ENCODE measurements around the gene SPDYE2B.
"Not testable (repeated sequence)": the region's sequence is repeated elsewhere in the genome, so short reads cannot be mapped to it uniquely, and the experiment has no call there.

The SPDYE2B gene

GRCh38 chr7:102643404-102643803 is 6.7 kb upstream of the SPDYE2B start:
- DNase-seq = not testable (repeated sequence)

GRCh38 chr7:102647813-102648212 is 2.3 kb upstream of the SPDYE2B start:
- DNase-seq = not testable (repeated sequence)

GRCh38 chr7:102664765-102665164 is 14.6 kb downstream of the SPDYE2B start:
- DNase-seq = not testable (repeated sequence)

- DNase-seq = not testable (repeated sequence)
Observed at GRCh38 chr7:102666850-102667249, 16.7 kb downstream of the SPDYE2B start.

- not testable (repeated sequence) for DNase-seq
Observed at GRCh38 chr7:102667523-102667922, 17.4 kb downstream of the SPDYE2B start.

- not testable (repeated sequence) for DNase-seq
Observed at GRCh38 chr7:102671166-102671955, 21.2 kb downstream of the SPDYE2B start, which contains the start of gene POLR2J2. Gene POLR2J2 (minus strand): TSS chr7:102671663. CDS start chr7:102671601, 62 bp downstream.

GRCh38 chr7:102671956-102672307 is 21.8 kb downstream of the SPDYE2B start:
- DNase-seq = not testable (repeated sequence)

- DNase-seq = not testable (repeated sequence)
Observed at GRCh38 chr7:102673447-102674067, 23.4 kb downstream of the SPDYE2B start.

GRCh38 chr7:102675545-102675944 is 25.4 kb downstream of the SPDYE2B start:
- DNase-seq = not testable (repeated sequence)

- not testable (repeated sequence) for DNase-seq
Observed at GRCh38 chr7:102680780-102681179, 30.7 kb downstream of the SPDYE2B start.

- not testable (repeated sequence) for DNase-seq
Observed at GRCh38 chr7:102682560-102682959, 32.4 kb downstream of the SPDYE2B start.

- not testable (repeated sequence) for DNase-seq
Observed at GRCh38 chr7:102688299-102689036, 38.3 kb downstream of the SPDYE2B start.

- DNase-seq = not testable (repeated sequence)
Observed at GRCh38 chr7:102689436-102690282, 39.5 kb downstream of the SPDYE2B start.

- not testable (repeated sequence) for DNase-seq
Observed at GRCh38 chr7:102690602-102691001, 40.5 kb downstream of the SPDYE2B start.

GRCh38 chr7:102694008-102694407 is 43.9 kb downstream of the SPDYE2B start:
- DNase-seq = not testable (repeated sequence)

GRCh38 chr7:102695033-102695552 is 45.0 kb downstream of the SPDYE2B start:
- DNase-seq = not testable (repeated sequence)

- not testable (repeated sequence) for DNase-seq
Observed at GRCh38 chr7:102696009-102696408, 45.9 kb downstream of the SPDYE2B start.

- DNase-seq = not testable (repeated sequence)
Observed at GRCh38 chr7:102697642-102698512, 47.8 kb downstream of the SPDYE2B start.

GRCh38 chr7:102698962-102699750 is 49.0 kb downstream of the SPDYE2B start:
- not testable (repeated sequence) for DNase-seq

Measured in midbrain (tissue), 1 donor.